AG04450 (cell line): ENCODE results near the gene DAAM2. TPM values are rescaled to one million over a fixed set of nuclear protein-coding genes. Genes with fewer than 3 reads are reported as not detected.

Experiments
- CTCF ChIA-PET: fragments of 300-600, 350-600 bp; formaldehyde crosslinking; extraction: SDS; loops from one replicate; lab custom pipeline; 2022; ENCODE audit warnings: antibody characterized with exemption, inconsistent platforms; lab: Charles Lee
- POLR2A ChIA-PET: fragments of 350-600 bp; formaldehyde crosslinking; extraction: SDS; loops from one replicate; lab custom pipeline; 2021; ENCODE audit warnings: antibody characterized with exemption, inconsistent platforms; lab: Yijun Ruan, JAX
- DNase-seq: peaks from one replicate; pipeline ENCODE4 v3.0.0-alpha.2; 2011; ENCODE audit warnings: low read depth, low spot score
- H3K27ac ChIP-seq: one replicate; pipeline ENCODE4 v1.5.1; 2012; ENCODE audit warnings: low read depth, low read length, control low read depth
- H3K27me3 ChIP-seq: one replicate; pipeline ENCODE4 v1.6.0; 2012; ENCODE audit warnings: low read length; ENCODE audit not compliant: control insufficient read depth, insufficient read depth
- H3K4me3 ChIP-seq: 2 replicates; pipeline ENCODE4 v1.5.1; 2011; ENCODE audit warnings: mild to moderate bottlenecking, low read depth, low read length, control low read depth
- H3K9me3 ChIP-seq: 2 replicates; pipeline ENCODE4 v1.5.1; 2012; ENCODE audit warnings: low read length; ENCODE audit not compliant: control insufficient read depth, insufficient read depth
- polyA plus RNA-seq: library from polyadenylated mRNA; depleted of rRNA; stranded (reverse); fragments of >200 nt; gene quantifications from 2 replicates; pipeline ENCODE4 v1.2.3, GENCODE V29; 2011
- TF ChIP-seq, protein P1 (sequence below): IDR thresholded peaks from 2 replicates; pipeline ENCODE4 v1.5.1; 2011; ENCODE audit warnings: low read depth, low read length, control low read depth, inconsistent platforms

DAAM2 gene
- polyA plus RNA-seq, 1 experiment = 2.9 TPM

DNA sequence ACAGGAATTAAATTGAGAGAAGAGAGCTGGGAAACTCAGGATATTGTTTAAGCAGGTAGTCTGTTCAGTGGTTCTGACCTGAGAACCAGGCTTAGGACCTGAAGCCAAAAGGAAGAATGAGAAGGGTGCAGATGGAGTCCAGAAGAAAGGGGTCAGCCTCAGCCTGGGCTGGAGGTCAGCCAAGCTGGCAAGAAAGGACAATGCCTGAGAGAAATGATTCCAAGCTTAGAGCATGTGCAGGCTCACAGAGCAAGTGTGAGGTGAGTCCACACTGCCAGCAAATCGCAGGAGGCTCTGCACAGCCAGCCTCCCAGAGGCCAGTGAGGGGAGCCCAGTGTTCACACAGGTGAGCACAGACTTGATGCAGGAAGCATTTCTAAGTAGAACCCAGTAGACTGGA, 47.3 kb downstream of the DAAM2 start:
- H3K27ac ChIP-seq = no peak overlapping the region
- POLR2A ChIA-PET = no interaction called here
- CTCF ChIA-PET = interaction anchor here (1.5 kb wide), 1 partner anchor 27 kb away, joined by 4 read pairs; no protein-coding TSS in a partner anchor

DNA sequence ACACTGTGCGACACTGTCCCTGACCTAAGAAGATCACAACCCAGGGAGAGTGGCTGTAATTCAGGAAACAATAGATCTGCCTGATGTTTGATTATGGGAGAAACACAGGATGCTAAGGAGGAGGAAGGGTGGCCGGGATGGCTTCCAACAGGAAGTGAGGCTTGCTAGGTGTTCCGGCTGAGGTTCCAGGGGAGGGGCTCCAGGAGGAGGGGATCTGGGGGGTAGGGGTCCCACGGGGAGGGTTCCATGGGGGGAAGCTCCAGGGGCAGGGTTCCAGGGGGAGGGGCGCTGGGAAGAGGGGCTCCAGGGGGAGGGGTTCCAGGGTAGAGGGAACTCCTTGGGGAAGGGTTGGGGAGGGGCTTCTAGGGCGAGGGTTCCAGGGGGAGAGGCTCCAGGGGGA, 48.6 kb downstream of the DAAM2 start:
- ChIA-PET CTCF (interaction anchor here (1.5 kb wide), 1 partner anchor 25 kb away, joined by 4 read pairs; no protein-coding TSS in a partner anchor), POLR2A (no interaction called here)
- Histone ChIP-seq H3K9me3 (no peaks in the 10 kb centered on the region), H3K27me3 (no peaks in the 10 kb centered on the region), H3K4me3 (no peak overlapping the region), H3K27ac (no peak overlapping the region)
- no peak for DNase-seq
- TF ChIP-seq, protein P1, sequence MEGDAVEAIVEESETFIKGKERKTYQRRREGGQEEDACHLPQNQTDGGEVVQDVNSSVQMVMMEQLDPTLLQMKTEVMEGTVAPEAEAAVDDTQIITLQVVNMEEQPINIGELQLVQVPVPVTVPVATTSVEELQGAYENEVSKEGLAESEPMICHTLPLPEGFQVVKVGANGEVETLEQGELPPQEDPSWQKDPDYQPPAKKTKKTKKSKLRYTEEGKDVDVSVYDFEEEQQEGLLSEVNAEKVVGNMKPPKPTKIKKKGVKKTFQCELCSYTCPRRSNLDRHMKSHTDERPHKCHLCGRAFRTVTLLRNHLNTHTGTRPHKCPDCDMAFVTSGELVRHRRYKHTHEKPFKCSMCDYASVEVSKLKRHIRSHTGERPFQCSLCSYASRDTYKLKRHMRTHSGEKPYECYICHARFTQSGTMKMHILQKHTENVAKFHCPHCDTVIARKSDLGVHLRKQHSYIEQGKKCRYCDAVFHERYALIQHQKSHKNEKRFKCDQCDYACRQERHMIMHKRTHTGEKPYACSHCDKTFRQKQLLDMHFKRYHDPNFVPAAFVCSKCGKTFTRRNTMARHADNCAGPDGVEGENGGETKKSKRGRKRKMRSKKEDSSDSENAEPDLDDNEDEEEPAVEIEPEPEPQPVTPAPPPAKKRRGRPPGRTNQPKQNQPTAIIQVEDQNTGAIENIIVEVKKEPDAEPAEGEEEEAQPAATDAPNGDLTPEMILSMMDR = no peak

More for the DNA sequence above, 47.3 kb downstream of the DAAM2 start:
- no peaks in the 10 kb centered on the region for H3K27me3 ChIP-seq
- DNase-seq = no peak
- H3K4me3 ChIP-seq = no peak overlapping the region
- no peaks in the 10 kb centered on the region for H3K9me3 ChIP-seq
- TF ChIP-seq, protein P1 = no peak

DNA sequence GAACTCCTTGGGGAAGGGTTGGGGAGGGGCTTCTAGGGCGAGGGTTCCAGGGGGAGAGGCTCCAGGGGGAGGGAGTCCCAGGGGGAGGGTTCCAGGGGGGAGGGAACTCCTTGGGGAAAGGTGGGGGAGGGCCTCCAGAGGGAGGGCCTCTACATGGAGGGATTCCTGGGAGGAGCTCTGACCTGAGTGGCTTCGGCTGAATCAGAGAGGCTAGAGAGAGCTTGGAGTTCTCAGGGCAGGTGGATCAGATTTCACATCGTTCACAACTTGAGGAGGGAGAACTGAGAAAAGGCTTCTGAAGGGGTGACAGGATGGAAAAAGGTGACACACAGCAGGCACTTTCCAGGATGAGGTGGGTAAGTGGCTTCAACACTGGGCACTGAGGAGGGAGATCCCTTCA, 49.1 kb downstream of the DAAM2 start:
- Histone ChIP-seq H3K9me3 (no peaks in the 10 kb centered on the region), H3K4me3 (no peak overlapping the region), H3K27me3 (no peaks in the 10 kb centered on the region), H3K27ac (no peak overlapping the region)
- ChIA-PET POLR2A (no interaction called here), CTCF (no interaction called here)
- TF ChIP-seq, protein P1 = no peak
- DNase-seq = no peak

DNA sequence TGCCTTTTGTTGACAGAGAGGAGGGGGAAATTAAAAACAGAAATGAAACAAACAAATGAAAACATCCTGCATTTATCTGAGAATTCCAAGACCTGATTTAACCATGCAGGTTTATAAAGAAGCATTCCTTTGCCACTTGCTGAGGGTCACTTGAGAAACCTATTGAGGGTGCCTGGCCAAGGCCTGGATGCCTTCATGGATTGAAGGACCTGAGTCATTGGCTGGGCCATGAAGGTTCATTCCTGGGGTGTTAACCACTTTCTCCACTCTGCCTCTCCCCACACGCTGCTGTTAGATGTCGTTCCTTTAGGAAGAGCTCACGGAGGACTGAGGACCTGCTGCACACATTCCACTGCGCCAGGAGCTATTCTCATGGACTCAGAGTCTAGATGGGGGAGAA, 49.7 kb downstream of the DAAM2 start:
- TF ChIP-seq, protein P1 = no peak
- Histone ChIP-seq H3K27me3 (no peaks in the 10 kb centered on the region), H3K27ac (no peak overlapping the region), H3K9me3 (no peaks in the 10 kb centered on the region), H3K4me3 (no peak overlapping the region)
- ChIA-PET CTCF (no interaction called here), POLR2A (no interaction called here)
- no peak for DNase-seq

DNA sequence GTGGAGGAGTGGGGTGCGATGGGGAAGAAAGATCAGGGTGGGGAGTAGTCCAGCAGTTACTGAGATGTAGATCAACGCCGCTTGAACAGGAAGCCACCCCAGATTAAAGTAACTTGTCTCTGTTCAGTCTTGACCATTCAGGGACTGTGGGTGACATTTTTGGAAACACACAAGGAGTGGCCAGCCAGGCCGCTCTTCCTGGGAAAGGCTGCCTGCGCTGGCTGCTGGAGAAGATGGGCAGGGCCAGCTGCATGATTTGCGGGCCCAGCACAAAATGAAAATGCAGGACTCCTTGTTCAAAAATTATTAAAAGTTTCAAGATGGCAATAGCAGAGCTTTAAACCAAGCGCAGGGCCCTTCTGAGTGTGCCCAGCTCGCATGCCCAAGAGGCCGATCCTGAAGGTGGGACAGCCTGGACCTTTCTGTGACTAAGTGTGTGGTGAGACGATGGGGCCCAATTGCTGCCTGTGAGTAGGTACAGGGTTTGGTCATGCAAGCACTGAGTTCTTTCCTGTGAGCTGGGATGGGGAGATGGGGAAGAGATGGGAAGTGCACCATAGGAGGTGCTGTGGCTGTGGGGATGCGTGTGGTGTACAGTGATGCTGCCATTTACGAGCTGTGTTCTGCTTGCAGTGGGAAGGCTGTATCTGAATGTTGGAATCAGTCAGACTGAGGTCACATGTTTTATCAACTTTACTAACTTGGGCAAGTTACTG, 51.3 kb downstream of the DAAM2 start:
- DNase-seq = no peak

More for the DNA sequence above, 51.3 kb downstream of the DAAM2 start:
- H3K4me3 ChIP-seq = no peak overlapping the region
- TF ChIP-seq, protein P1 = 0 out of 2 replicates have a peak, but pooled peaks have one; percentile 16
- ChIA-PET CTCF (interaction anchor here (0.6 to 0.7 kb wide), 2 partner anchors 25 to 29 kb away, joined by 3 read pairs; no protein-coding TSS in a partner anchor), POLR2A (interaction anchor here (0.6 kb wide), 1 partner anchor 9 kb away, joined by 3 read pairs; no protein-coding TSS in a partner anchor)
- no peak overlapping the region for H3K27ac ChIP-seq
- no peaks in the 10 kb centered on the region for H3K27me3 ChIP-seq
- no peaks in the 10 kb centered on the region for H3K9me3 ChIP-seq
